Central memory CD8-positive, alpha-beta T cell (primary cell): ENCODE data around the gene KIAA1217.

Experiments used
- ATAC-seq: fragments of 150-1000 bp; cut with Tn5 transposase; replicated peaks from 2 replicates; pipeline ENCODE4 v1.10.0; 2022; ENCODE audit warnings: mild to moderate bottlenecking, moderate FRiP score, moderate number of reproducible peaks; ENCODE audit not compliant: poor library complexity, severe bottlenecking; ENCODE audit errors: extremely low read depth
- DNase-seq, 2 donors: peaks; one replicate each; pipeline ENCODE4 v3.0.0; 2021; ENCODE audit warnings: low spot score in 2 of 2
- H3K27ac Mint-ChIP-seq: one replicate; pipeline ENCODE4 v1.8.0; 2022; ENCODE audit warnings: low read depth, mild to moderate bottlenecking, moderate library complexity, mixed read lengths
- H3K27me3 Mint-ChIP-seq: one replicate; pipeline ENCODE4 v1.8.0; 2022; ENCODE audit warnings: mixed read lengths
- H3K36me3 Mint-ChIP-seq: one replicate; pipeline ENCODE4 v1.8.0; 2022; ENCODE audit warnings: mild to moderate bottlenecking, moderate library complexity, mixed read lengths; ENCODE audit not compliant: insufficient read depth
- H3K4me1 Mint-ChIP-seq: one replicate; pipeline ENCODE4 v1.8.0; 2022; ENCODE audit warnings: mixed read lengths
- H3K4me3 Mint-ChIP-seq: one replicate; pipeline ENCODE4 v1.8.0; 2022; ENCODE audit warnings: mild to moderate bottlenecking, moderate library complexity, mixed read lengths
- H3K9me3 Mint-ChIP-seq: one replicate; pipeline ENCODE4 v1.8.0; 2022; ENCODE audit warnings: mixed read lengths

KIAA1217 gene

DNA sequence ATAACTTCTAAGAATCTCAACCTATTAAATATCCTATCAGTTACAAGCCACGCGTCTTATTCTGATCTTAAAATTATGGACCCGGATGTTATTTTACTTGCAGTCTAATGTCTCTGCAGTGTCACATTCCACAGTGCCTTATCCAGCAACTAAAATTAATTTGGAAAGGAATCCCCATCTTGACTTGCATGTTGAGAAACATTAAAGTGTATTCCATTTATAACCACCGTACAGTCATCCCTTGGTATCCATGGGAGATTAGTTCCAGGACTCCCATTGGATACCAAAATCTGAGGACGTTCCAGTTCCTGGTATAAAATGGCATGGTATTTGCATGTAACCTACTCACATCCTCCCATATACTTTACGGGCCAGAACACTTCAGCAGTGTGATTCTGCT lies 320.0 kb downstream of the KIAA1217 start:
- no peak overlapping the region for H3K4me3 Mint-ChIP-seq
- H3K27me3 Mint-ChIP-seq: peaks cover 49% of the 10 kb centered on the region
- no peaks in the 10 kb centered on the region for H3K4me1 Mint-ChIP-seq
- H3K9me3 Mint-ChIP-seq: peaks cover 5% of the 10 kb centered on the region
- DNase-seq (no peak), ATAC-seq (no peak)
- no peaks in the 10 kb centered on the region for H3K36me3 Mint-ChIP-seq
- no peak overlapping the region for H3K27ac Mint-ChIP-seq

DNA sequence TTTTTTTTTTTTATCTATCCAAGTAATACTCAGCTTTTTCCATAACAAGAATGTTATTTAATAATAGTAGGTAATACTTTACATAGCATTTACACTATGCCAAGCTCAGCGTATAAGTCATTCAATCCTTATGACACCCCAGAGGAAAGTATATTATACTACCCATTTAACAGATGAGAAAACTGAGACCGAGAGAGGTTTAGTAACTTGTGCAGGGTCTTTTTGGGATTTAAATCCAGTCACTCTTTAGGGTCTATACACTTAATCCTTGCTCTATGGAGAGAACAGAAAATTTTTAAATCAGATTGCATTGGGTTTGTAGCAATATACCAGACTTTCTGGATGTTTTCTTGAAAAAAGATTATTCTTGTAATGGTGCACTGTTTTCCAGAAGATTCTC lies 322.5 kb downstream of the KIAA1217 start:
- H3K4me1 Mint-ChIP-seq: no peaks in the 10 kb centered on the region
- DNase-seq (no peak), ATAC-seq (no peak)
- peaks cover 63% of the 10 kb centered on the region for H3K27me3 Mint-ChIP-seq
- no peak overlapping the region for H3K27ac Mint-ChIP-seq
- H3K4me3 Mint-ChIP-seq: no peak overlapping the region
- no peaks in the 10 kb centered on the region for H3K36me3 Mint-ChIP-seq
- H3K9me3 Mint-ChIP-seq: peaks cover 5% of the 10 kb centered on the region

DNA sequence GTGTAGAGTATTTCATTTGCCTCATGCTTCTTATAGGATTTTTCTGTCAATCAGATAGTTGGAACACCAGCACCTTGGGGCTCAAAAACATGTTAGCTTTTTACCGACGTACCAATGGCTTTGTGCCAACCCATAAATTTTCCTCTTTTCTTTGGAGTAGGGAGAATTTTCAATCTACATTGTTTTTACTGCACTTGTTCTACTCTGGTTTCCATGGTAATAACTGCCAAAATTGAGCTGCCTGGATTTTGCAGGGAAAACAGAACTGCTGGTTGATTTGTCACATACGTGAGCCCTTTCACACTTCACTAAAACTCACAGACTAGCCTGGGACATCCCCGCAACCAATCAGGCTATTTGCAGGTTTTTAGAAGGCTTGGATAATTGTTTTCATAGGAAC lies 325.0 kb downstream of the KIAA1217 start:
- DNase-seq: no peak

DNA sequence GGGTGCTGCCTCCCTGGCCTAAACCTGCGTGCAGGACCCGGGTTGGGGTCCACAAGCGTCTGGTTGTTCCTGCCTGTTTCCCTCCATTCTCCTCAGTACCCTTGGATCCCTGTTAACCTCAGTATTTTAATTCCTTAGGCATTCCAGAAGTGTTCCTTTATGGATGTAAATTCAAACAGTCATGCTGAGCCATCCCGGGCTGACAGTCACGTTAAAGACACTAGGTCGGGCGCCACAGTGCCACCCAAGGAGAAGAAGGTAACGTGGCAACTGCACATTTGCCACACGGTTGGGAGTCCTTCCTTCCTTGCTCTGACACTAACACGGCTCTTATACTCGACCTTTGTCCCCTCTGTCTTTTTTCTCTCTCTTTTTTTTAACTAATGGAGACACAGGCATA lies 327.7 kb downstream of the KIAA1217 start:
- ATAC-seq: no peak

More for the DNA sequence above, 325.0 kb downstream of the KIAA1217 start:
- H3K27ac Mint-ChIP-seq: no peak overlapping the region
- no peak overlapping the region for H3K4me3 Mint-ChIP-seq
- ATAC-seq: no peak
- peaks cover 5% of the 10 kb centered on the region for H3K9me3 Mint-ChIP-seq
- H3K27me3 Mint-ChIP-seq: peaks cover 62% of the 10 kb centered on the region
- no peaks in the 10 kb centered on the region for H3K4me1 Mint-ChIP-seq
- no peaks in the 10 kb centered on the region for H3K36me3 Mint-ChIP-seq

DNA sequence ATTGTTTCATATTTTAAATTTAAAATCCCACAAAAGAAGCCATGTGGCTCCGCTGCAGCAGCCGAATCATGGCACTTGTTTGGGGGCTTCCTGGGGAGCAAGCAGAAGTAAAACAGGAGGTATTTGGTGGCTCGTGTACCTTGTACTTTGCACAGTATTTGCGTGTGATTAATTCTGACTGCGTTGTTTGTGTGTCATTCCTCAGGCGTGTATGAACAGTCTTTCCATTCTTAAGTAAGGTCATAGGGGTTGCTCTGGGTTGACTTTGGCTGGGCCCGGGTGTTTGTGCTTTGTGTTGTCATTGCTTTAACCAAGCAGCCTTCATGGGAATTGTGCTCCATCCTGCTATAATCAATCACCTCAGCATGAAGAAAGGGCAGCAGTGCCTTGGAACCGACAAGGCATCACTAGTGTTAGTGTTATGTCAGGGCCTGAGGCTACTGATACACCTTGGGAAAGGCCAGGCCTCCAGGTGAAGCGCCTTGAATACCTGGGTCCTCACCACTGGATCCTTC lies 332.4 kb downstream of the KIAA1217 start:
- Mint-ChIP-seq H3K27me3 (peaks cover 11% of the 10 kb centered on the region), H3K27ac (no peak overlapping the region), H3K9me3 (no peaks in the 10 kb centered on the region), H3K4me1 (no peaks in the 10 kb centered on the region), H3K36me3 (no peaks in the 10 kb centered on the region), H3K4me3 (no peak overlapping the region)
- ATAC-seq (no peak), DNase-seq (no peak)

More for the DNA sequence above, 327.7 kb downstream of the KIAA1217 start:
- Mint-ChIP-seq H3K4me3 (no peak overlapping the region), H3K27me3 (peaks cover 37% of the 10 kb centered on the region), H3K4me1 (no peaks in the 10 kb centered on the region), H3K9me3 (peaks cover 5% of the 10 kb centered on the region), H3K36me3 (no peaks in the 10 kb centered on the region), H3K27ac (no peak overlapping the region)
- DNase-seq: no peak

DNA sequence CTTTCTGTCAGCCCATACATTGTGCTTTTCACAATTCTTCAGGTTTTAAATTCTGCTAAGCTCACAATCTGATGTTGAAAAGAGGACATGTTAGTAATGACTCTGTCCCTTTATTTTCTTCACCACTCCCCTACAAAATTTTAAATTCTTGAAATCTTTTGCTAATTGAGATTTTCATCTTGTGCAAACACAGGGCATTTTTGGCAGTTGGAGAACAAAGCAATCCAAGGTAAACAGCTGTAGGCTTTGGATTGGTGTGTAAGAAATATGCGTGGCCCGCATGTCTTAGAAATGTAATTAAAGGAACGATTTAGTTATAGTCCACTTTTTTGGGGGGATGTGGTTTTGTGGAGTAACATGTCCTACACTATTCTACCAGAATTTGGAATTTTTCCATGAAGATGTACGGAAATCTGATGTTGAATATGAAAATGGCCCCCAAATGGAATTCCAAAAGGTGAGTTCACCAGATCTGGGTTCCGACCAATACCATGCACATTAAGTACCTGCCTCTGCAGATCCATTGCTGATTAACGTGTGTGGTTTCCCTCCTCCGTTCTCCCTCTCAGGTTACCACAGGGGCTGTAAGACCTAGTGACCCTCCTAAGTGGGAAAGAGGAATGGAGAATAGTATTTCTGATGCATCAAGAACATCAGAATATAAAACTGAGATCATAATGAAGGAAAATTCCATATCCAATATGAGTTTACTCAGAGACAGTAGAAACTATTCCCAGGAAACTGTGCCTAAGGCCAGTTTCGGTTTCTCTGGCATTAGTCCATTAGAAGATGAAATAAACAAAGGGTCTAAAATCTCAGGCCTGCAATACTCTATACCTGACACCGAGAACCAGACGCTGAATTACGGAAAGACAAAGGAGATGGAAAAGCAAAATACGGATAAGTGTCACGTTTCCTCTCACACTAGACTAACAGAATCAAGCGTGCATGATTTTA lies 333.7 kb downstream of the KIAA1217 start:
- Mint-ChIP-seq H3K9me3 (no peaks in the 10 kb centered on the region), H3K27ac (no peak overlapping the region), H3K27me3 (peaks cover 11% of the 10 kb centered on the region), H3K4me1 (no peaks in the 10 kb centered on the region), H3K4me3 (no peak overlapping the region), H3K36me3 (no peaks in the 10 kb centered on the region)
- ATAC-seq (no peak), DNase-seq (no peak)

DNA sequence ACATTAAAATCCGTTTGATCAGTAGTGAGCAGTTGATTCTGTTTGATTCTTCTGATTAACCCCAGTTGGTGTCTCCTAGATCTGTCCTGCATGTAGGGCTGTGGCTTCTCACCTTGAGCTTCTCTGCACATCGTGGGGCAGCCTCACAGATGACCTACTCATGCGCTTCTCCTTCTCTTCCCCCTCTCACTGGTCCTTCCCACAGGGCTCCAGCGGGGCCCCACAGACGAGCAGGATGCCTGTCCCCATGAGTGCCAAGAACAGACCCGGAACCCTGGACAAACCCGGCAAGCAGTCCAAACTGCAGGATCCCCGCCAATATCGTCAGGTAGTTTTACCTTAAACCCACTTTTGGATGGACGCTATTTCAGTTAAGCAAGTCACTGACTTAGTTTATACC lies 335.8 kb downstream of the KIAA1217 start:
- DNase-seq (no peak), ATAC-seq (no peak)
- H3K4me1 Mint-ChIP-seq: no peaks in the 10 kb centered on the region
- H3K27ac Mint-ChIP-seq: no peak overlapping the region
- peaks cover 17% of the 10 kb centered on the region for H3K27me3 Mint-ChIP-seq
- H3K9me3 Mint-ChIP-seq: no peaks in the 10 kb centered on the region
- H3K4me3 Mint-ChIP-seq: no peak overlapping the region
- H3K36me3 Mint-ChIP-seq: no peaks in the 10 kb centered on the region

DNA sequence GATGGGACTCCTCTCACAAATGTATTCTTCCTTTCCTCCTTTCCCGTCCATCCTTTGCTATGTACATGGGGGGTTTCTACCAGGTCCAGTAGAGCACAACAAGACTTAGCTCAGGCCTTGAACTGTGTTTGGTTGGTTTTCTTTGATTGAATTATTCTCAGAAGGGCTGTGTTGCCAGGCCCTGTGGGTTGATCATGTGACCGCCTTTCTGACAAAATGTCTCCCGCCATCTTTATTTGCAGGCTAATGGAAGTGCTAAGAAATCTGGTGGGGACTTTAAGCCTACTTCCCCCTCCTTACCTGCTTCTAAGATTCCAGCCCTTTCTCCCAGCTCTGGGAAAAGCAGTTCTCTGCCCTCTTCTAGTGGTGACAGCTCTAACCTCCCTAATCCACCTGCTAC lies 336.6 kb downstream of the KIAA1217 start:
- ATAC-seq (no peak), DNase-seq (no peak)
- Mint-ChIP-seq H3K27me3 (peaks cover 23% of the 10 kb centered on the region), H3K36me3 (no peaks in the 10 kb centered on the region), H3K4me3 (no peak overlapping the region), H3K4me1 (no peaks in the 10 kb centered on the region), H3K27ac (no peak overlapping the region), H3K9me3 (no peaks in the 10 kb centered on the region)

DNA sequence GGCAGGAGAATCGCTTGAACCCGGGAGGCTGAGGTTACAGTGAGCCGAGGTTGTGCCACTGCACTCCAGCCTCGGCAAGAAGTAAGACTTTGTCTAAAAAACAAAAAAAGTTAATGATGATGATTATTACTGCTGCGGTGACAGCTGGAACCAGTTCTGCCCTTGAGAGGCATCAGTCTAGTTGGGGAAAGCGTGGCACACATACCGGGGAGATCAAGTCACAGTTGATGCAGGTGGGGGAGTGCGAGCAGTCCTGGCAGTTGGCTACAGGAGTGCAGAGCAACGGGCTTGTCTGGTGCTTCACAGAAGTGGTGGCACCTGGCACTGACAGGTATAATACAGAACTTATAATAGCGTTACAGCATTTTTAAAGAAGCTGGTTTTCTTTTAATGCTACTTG lies 341.7 kb downstream of the KIAA1217 start:
- ATAC-seq: no peak
- no peak for DNase-seq
- no peak overlapping the region for H3K27ac Mint-ChIP-seq
- no peaks in the 10 kb centered on the region for H3K36me3 Mint-ChIP-seq
- no peak overlapping the region for H3K4me3 Mint-ChIP-seq
- H3K4me1 Mint-ChIP-seq: no peaks in the 10 kb centered on the region
- H3K9me3 Mint-ChIP-seq: no peaks in the 10 kb centered on the region
- peaks cover 23% of the 10 kb centered on the region for H3K27me3 Mint-ChIP-seq

DNA sequence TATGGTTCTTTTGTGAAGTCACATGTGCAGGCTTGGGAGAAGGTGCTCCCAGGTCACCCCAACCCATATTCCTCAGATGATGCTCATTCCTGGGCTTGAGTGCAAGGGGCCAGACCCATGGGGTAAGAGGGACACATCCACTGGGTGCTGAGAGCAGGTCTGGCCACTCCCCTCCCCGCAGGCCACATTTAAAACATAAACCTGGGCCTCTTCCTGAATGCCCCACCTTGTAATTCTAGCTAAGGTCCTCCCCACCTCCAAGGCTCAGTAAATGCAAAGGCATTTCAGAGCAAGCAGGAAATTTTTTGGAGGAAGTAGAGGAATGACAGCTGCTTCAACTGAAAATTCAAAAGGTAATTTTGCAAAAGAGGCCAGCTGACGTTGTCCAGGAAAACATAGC lies 342.2 kb downstream of the KIAA1217 start:
- ATAC-seq: no peak
- Mint-ChIP-seq H3K36me3 (no peaks in the 10 kb centered on the region), H3K27me3 (peaks cover 25% of the 10 kb centered on the region), H3K4me3 (no peak overlapping the region), H3K9me3 (no peaks in the 10 kb centered on the region), H3K27ac (no peak overlapping the region), H3K4me1 (no peaks in the 10 kb centered on the region)
- DNase-seq: no peak

DNA sequence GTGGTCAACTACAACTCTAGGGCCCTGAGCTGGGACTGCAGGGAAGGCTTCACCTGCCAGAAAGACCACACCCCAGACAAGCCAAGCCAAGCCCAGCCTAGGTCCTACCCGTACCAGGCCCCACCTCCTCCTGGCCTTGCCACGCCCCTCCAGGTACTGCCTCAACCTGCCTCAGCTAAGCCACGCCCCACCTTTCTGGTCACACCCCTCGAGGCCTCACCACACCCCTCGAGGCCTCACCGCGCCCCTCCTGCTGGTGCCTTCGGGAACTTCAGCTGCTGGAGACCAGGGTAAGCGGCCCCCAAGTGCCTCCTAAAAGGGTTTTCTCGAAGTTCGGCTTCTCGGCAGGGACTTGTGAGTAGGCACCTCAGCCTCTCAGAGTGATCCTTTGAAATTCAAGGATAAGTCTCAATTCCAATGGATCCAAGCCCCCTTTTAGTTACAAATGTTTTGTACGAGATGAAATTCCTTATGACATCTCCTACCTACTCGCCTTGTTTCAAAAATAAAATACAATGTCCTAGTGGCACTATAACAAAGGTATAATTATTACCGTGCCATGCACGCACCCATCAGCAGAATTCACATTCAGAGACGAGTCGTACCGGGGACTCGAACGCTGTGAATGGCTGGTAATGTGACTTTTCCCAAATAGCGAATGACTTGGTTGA lies 343.5 kb downstream of the KIAA1217 start:
- H3K4me1 Mint-ChIP-seq: peaks cover 6% of the 10 kb centered on the region
- no peaks in the 10 kb centered on the region for H3K36me3 Mint-ChIP-seq
- no peak overlapping the region for H3K4me3 Mint-ChIP-seq
- H3K27me3 Mint-ChIP-seq: peaks cover 34% of the 10 kb centered on the region
- DNase-seq (no peak), ATAC-seq (no peak)
- no peaks in the 10 kb centered on the region for H3K9me3 Mint-ChIP-seq
- no peak overlapping the region for H3K27ac Mint-ChIP-seq

DNA sequence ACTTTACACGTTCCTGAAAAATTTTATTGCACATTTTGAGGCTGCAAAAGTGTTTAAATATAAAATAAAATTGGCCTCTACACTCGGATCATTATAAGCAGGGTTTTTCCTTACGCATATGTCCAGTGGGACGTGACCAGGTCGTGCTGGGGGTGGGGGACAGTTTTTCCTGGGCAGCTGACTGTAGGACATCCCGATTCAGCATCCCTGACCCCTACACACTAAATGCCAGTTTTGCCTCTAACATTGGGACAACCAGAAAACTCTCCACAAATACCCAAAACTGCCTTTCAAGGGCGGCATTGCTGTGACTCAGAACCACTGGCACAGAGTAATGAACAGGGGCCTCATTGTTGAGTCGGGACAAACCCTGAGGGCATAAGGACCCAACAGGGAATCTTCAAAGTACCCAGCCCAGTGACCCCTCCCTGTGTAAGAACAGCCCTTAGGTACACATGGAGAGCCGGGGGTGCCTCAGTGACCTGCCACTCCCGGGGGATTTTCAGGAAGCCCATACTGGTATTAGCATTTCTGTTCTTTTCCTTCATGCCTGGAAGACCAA lies 344.2 kb downstream of the KIAA1217 start:
- Mint-ChIP-seq H3K36me3 (no peaks in the 10 kb centered on the region), H3K27me3 (peaks cover 34% of the 10 kb centered on the region)

More for the DNA sequence above, 344.2 kb downstream of the KIAA1217 start:
- Mint-ChIP-seq H3K27ac (no peak overlapping the region), H3K9me3 (no peaks in the 10 kb centered on the region), H3K4me3 (no peak overlapping the region), H3K4me1 (peaks cover 6% of the 10 kb centered on the region)
- no peak for DNase-seq
- no peak for ATAC-seq
